Activated T-cell treated with anti-CD3 and anti-CD28 coated beads, Interleukin-2, amount 50 U/mL, for 48 hours (primary cell): ENCODE results near the gene KAZN.

Source experiments
- DNase-seq, 2 experiments: peaks; one replicate each; pipeline ENCODE4 v3.0.0-alpha.2; 2020

KAZN gene

GRCh38 chr1:14922942-14923726 is 324.6 kb downstream of the KAZN start:
- DNase-seq = no peak

- DNase-seq = peak; percentile 26 to 48
These were observed 325.4 kb downstream of the KAZN start for GRCh38 chr1:14923727-14924452.

GRCh38 chr1:14924455-14925331 is 326.2 kb downstream of the KAZN start:
- peak; percentile 23 to 40 for DNase-seq

- DNase-seq = no peak
These were observed 327.1 kb downstream of the KAZN start for GRCh38 chr1:14925336-14926136.

- no peak for DNase-seq
These were observed 327.7 kb downstream of the KAZN start for GRCh38 chr1:14926229-14926628.

GRCh38 chr1:14926818-14927575 is 328.5 kb downstream of the KAZN start:
- no peak for DNase-seq

- no peak for DNase-seq
These were observed 329.9 kb downstream of the KAZN start for GRCh38 chr1:14928412-14928811.

- no peak for DNase-seq
These were observed 330.5 kb downstream of the KAZN start for GRCh38 chr1:14928886-14929546.

- no peak for DNase-seq
These were observed 331.2 kb downstream of the KAZN start for GRCh38 chr1:14929547-14930246.

- no peak for DNase-seq
These were observed 331.9 kb downstream of the KAZN start for GRCh38 chr1:14930247-14930965.

- DNase-seq = no peak
These were observed 333.7 kb downstream of the KAZN start for GRCh38 chr1:14932034-14932638.

GRCh38 chr1:14934867-14935266 is 336.4 kb downstream of the KAZN start:
- no peak for DNase-seq

- DNase-seq = no peak
These were observed 338.3 kb downstream of the KAZN start for GRCh38 chr1:14936815-14937214.

GRCh38 chr1:14937288-14937949 is 338.9 kb downstream of the KAZN start:
- DNase-seq = no peak

- no peak for DNase-seq
These were observed 341.2 kb downstream of the KAZN start for GRCh38 chr1:14939527-14940284.

- DNase-seq = no peak
These were observed 341.9 kb downstream of the KAZN start for GRCh38 chr1:14940285-14940870.

- DNase-seq = no peak
These were observed 343.4 kb downstream of the KAZN start for GRCh38 chr1:14941864-14942263.
